Stimulated activated CD4-positive, alpha-beta T cell treated with anti-CD3 and anti-CD28 coated beads, Interleukin-4, amount 100 ng/mL, for 4 hours (primary cell): ENCODE data around the gene STOM.
"Not testable (repeated sequence)": the region's sequence is repeated elsewhere in the genome, so short reads cannot be mapped to it uniquely, and the experiment has no call there.

Source experiments
- DNase-seq, 2 experiments: peaks; one replicate each; pipeline ENCODE4 v3.0.0-alpha.2; 2020

STOM gene

GRCh38 chr9:121298689-121299466, 71.2 kb downstream of the STOM start:
- DNase-seq: no peak

DNA sequence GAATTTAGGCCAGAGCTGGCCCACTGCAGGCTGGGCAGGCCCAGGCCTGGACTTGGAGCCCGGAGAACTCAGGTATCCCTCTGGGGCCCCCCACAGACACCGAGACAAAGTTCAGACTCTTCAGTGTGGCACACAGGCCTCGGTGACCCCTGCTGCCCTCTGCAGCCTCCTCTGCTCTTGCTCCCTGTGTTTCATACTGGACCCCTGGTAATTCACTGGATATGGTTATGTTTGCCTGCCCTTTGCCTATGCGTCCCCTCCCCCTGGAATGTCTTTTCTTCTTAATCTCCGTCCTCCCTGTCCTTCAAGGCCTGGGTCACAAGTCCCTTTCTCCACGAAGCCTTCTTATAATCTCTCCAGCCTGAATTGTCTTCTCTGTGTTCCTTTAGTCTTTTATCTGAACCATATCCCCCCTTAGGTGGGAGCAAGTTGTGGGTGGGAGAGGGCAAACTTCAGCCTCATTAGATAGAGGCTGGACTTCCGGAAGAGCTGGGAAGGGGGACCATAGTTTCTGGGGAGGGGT, 72.0 kb downstream of the STOM start:
- no peak for DNase-seq

DNA sequence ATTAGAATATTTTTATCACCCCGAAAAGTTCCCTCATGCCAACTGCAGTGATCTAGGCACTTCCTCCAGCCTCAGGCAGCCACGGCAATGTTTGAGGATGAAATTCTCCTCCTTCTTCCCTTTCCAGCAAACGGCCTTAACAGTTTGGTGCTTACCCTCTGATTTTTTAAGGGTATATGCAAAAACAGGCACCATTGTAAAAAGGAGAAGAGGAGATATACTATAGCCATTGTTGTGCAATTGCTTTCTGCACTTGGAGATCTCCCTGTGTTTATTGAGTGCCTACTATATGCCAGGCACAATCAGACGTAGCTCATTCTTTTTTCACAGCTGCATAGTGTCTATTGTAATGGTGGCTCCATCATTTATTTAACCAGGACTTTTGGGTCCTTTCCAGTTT, 72.7 kb downstream of the STOM start:
- no peak for DNase-seq

GRCh38 chr9:121296213-121297127, 73.6 kb downstream of the STOM start:
- no peak for DNase-seq

DNA sequence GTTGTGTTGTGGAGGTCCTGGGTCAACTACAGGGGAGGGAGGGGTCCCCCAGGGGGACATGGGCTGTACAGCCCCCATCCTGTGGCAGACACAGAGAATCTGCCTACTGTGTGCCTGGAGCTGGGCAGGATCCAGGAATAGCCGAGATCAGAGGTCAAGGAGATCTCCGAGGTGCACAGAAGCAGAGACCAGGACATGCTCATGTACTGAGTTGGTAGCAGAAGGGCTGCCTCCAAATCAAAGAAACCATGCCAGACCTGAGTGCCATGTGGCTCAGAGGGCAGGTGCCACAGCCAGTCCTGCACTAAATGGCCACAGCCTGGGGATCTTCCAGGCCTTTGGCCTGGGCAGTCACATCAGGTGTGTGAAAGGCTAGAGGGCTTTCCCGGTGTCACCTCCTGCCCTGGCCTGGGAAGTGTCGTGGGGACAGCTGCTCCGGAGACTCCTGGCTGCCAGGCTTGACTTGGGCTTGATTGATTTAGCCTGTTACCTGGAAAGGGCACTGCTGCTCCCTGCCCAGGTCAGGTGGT, 74.3 kb downstream of the STOM start:
- no peak for DNase-seq

DNA sequence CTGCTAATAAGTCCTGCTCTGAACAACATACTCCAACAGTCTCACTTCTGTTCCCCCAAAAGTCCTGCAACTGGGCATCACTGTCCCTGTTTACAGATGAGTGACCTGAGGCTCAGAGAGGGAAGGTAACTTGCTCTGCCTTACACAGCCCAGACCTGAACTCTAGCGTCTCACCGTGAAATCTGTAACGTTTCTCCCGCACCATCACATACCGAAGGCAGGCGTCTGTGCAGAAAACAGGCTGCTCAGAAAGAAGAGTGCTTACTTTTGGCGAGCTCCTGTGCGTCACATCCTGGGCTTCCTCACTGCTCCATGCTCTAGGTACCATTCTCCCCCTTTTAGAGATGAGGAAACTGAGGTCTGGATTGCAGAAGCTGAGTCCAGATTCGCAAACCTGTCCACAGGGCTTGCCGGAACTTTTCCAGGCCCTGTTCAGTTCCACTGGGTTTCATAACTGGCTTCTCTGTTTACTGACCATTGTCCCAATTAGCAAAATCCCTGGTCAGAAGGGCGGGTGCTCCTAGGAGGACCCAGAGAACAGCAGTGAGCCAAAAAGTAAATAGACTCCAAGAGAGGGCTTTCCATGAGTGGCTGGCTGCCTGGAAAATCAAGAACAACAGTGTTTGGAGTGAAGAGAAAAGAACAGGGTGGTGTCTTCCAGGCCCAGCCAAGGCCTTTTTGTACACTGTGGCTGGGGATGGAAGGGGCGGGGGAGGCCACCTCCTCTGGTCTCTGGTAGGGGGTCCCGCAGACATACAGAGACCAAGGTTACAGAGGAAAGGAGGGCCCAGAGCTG, 75.0 kb downstream of the STOM start:
- DNase-seq: no peak

GRCh38 chr9:121294151-121294743, 75.8 kb downstream of the STOM start:
- DNase-seq: no peak

- no peak for DNase-seq
These were observed 77.2 kb downstream of the STOM start for GRCh38 chr9:121292801-121293241.

DNA sequence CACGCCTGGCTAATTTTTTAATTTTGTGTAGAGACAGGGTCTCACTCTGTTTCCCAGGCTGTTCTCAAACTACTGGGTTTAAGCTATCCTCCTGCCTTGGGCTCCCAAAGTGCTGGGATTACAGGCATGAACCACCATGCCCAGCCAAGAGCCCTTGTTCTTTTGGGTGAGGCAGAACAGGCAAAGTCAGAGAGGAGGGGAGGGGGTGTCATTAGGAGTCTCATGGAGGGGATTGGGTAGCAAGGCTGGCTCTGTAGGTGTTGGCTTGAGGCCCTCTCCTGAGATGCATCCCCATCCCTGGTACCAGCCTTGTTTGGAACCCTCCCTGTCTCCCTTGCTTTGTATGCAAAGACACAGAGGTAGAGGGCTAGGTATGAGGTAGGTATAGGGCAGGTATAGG, 78.0 kb downstream of the STOM start:
- DNase-seq: no peak

- not testable (repeated sequence) for DNase-seq
These were observed 78.5 kb downstream of the STOM start for GRCh38 chr9:121291536-121291935.

GRCh38 chr9:121289772-121290370, 80.2 kb downstream of the STOM start:
- DNase-seq: no peak

DNA sequence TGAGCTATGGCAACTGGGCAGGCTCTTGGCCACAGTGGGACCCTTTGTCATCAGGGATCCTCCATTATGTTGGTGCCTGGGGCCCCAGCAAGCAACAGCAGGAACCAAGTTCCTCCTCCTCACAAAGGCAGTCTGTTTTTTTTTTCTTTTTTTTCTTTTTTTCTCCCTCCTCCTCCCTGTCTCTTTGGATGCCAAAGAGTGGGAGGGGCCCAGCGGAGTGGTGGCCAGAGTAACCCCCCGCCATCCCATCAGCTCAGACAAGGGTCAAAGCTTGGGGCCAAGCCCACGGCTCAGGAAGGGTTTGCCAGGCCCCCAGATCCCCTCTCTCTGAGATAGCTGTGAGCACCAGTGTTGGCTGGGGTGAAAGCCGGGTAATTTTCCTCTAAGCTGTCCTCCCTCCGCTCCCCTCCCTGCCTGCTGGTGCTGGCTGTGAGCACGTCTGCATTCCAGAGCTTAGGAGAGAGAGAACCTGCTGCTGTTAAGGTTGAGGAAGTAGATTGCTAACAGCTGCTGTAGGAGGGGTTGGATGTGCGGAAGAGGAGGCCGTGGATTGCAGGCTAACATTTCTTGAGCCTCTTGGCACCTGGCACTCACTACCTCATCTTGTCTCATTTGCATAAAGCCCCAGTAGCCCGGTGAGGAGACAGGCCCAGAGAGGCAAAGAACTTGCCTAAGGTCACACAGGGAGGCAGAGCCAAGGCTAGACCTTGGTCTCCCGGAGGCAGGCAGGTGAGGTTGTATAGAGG, 80.9 kb downstream of the STOM start:
- DNase-seq: no peak
